Measurements from ENCODE around the gene NEGR1. TPM values are rescaled to one million over a fixed set of nuclear protein-coding genes. Genes with fewer than 3 reads are reported as not detected.

The NEGR1 gene
- 0.09 and 0.22 TPM in 2 replicates for total RNA-seq

GRCh38 chr1:72282271-72283021, at the start of gene NEGR1:
Gene NEGR1, minus strand, starts transcription at chr1:72282539.

Data from dermis lymphatic vessel endothelial cell (primary cell).